Upper lobe of left lung (tissue), 4 donors: ENCODE measurements around the gene CEP85L.

ENCODE experiments used
- CTCF ChIP-seq, 6 experiments: fragments of 450-650 bp in 4 of 6; fragments of 200-600 bp in 2 of 6; sonication (generic) in 2 of 6; IDR thresholded peaks; one replicate each; pipeline ENCODE4 v1.5.1; 2016 to 2019; ENCODE audit warnings: antibody characterized with exemption in 6 of 6
- EP300 ChIP-seq, 4 donors: sonication (generic); formaldehyde crosslinking; IDR thresholded peaks; one replicate each; pipeline ENCODE4 v1.5.1; 2017; ENCODE audit warnings: antibody characterized with exemption in 4 of 4, control low read depth in 2 of 4
- POLR2AphosphoS5 ChIP-seq, 2 donors: sonication (generic); formaldehyde crosslinking; IDR thresholded peaks; one replicate each; pipeline ENCODE4 v1.5.1; 2017; ENCODE audit warnings: antibody characterized with exemption in 2 of 2

GRCh38 chr6:118646977-118647376, 4.4 kb downstream of the CEP85L start:
- no peak for TF ChIP-seq CTCF (IDR thresholded peaks at IDR 0.05)
- no peak for TF ChIP-seq EP300 (IDR thresholded peaks at IDR 0.05)
- TF ChIP-seq POLR2AphosphoS5 (IDR thresholded peaks at IDR 0.05) = no peak
